Astrocyte (in vitro differentiated cells and primary cell): ENCODE data around the gene ATP8B1. TPM values are rescaled to one million over a fixed set of nuclear protein-coding genes. Genes with fewer than 3 reads are reported as not detected.

Experiments used
- DNase-seq: peaks from one replicate; pipeline ENCODE4 v3.0.0-alpha.2; 2010; ENCODE audit warnings: low read depth
- FAIRE-seq: peaks from 2 replicates; lab custom pipeline; 2011; peaks lifted over from hg19 to GRCh38; lab: Jason Lieb, UNC
- H2AFZ ChIP-seq: 2 replicates; pipeline ENCODE4 v1.6.0; 2012; ENCODE audit warnings: low read depth, low read length, inconsistent platforms
- H3K27ac ChIP-seq: 2 replicates; pipeline ENCODE4 v1.5.1; 2011; ENCODE audit warnings: low read depth, low read length, inconsistent platforms
- H3K27me3 ChIP-seq: 2 replicates; pipeline ENCODE4 v1.6.0; 2011; ENCODE audit warnings: low read length, inconsistent platforms; ENCODE audit not compliant: insufficient read depth
- H3K36me3 ChIP-seq: 2 replicates; pipeline ENCODE4 v1.5.1; 2011; ENCODE audit warnings: low read length, inconsistent platforms; ENCODE audit not compliant: insufficient read depth
- H3K4me1 ChIP-seq: 2 replicates; pipeline ENCODE4 v1.5.1; 2011; ENCODE audit warnings: low read length, inconsistent platforms; ENCODE audit not compliant: insufficient read depth
- H3K4me2 ChIP-seq: 2 replicates; pipeline ENCODE4 v1.6.0; 2012; ENCODE audit warnings: low read length, inconsistent platforms
- H3K4me3 ChIP-seq: 2 replicates; pipeline ENCODE4 v1.5.1; 2011; ENCODE audit warnings: low read depth, mild to moderate bottlenecking, low read length, inconsistent platforms; ENCODE audit not compliant: insufficient read depth
- H3K79me2 ChIP-seq: 2 replicates; pipeline ENCODE4 v1.6.0; 2012; ENCODE audit warnings: mild to moderate bottlenecking, low read length, inconsistent platforms; ENCODE audit not compliant: insufficient read depth
- H3K9ac ChIP-seq: 2 replicates; pipeline ENCODE4 v1.6.0; 2012; ENCODE audit warnings: mild to moderate bottlenecking, low read length, inconsistent platforms
- H3K9me3 ChIP-seq: 2 replicates; pipeline ENCODE4 v1.5.1; 2012; ENCODE audit warnings: low read depth, mild to moderate bottlenecking, low read length, inconsistent platforms; ENCODE audit not compliant: insufficient read depth
- H4K20me1 ChIP-seq: 2 replicates; pipeline ENCODE4 v1.6.0; 2012; ENCODE audit warnings: low read length, inconsistent platforms; ENCODE audit not compliant: insufficient read depth
- H3K27ac Mint-ChIP-seq: one replicate; pipeline ENCODE4 v1.8.0; 2021; ENCODE audit warnings: mild to moderate bottlenecking, mixed read lengths; ENCODE audit not compliant: unreplicated experiment
- H3K27me3 Mint-ChIP-seq: one replicate; pipeline ENCODE4 v1.8.0; 2021; ENCODE audit warnings: low read depth, mixed read lengths; ENCODE audit not compliant: unreplicated experiment
- H3K36me3 Mint-ChIP-seq: one replicate; pipeline ENCODE4 v1.8.0; 2021; ENCODE audit warnings: low read depth, mixed read lengths; ENCODE audit not compliant: unreplicated experiment
- H3K4me1 Mint-ChIP-seq: one replicate; pipeline ENCODE4 v1.8.0; 2021; ENCODE audit warnings: low read depth, mixed read lengths; ENCODE audit not compliant: unreplicated experiment
- H3K4me3 Mint-ChIP-seq: one replicate; pipeline ENCODE4 v1.8.0; 2021; ENCODE audit warnings: mild to moderate bottlenecking, moderate library complexity, mixed read lengths; ENCODE audit not compliant: unreplicated experiment
- H3K9me3 Mint-ChIP-seq: one replicate; pipeline ENCODE4 v1.8.0; 2021; ENCODE audit warnings: mild to moderate bottlenecking, mixed read lengths; ENCODE audit not compliant: unreplicated experiment
- CTCF ChIP-seq: IDR thresholded peaks from 2 replicates; pipeline ENCODE4 v1.5.1; 2011; ENCODE audit warnings: low read depth, mild to moderate bottlenecking, inconsistent platforms, low read length, moderate library complexity; ENCODE audit not compliant: insufficient read depth
- EZH2 ChIP-seq: IDR thresholded peaks from 2 replicates; pipeline ENCODE4 v1.6.1; 2012; ENCODE audit warnings: mild to moderate bottlenecking, low read length, inconsistent platforms; ENCODE audit not compliant: insufficient read depth
- total RNA-seq: library from RNA; stranded (reverse); gene quantifications from 2 replicates; pipeline ENCODE4 v1.2.1, GENCODE V29; 2021

The ATP8B1 gene
- total RNA-seq, 1 donor from 2014 or later = 10.4 TPM

- Histone ChIP-seq H3K9me3 (no peaks in the 10 kb centered on the region), H3K4me2 (no peak overlapping the region), H4K20me1 (no peaks in the 10 kb centered on the region), H3K27me3 (no peaks in the 10 kb centered on the region), H3K36me3 (peaks cover 40% of the 10 kb centered on the region), H3K79me2 (peaks cover 6% of the 10 kb centered on the region), H2AFZ (no peak overlapping the region), H3K27ac (no peak overlapping the region), H3K9ac (no peak overlapping the region), H3K4me1 (peaks cover 13% of the 10 kb centered on the region), H3K4me3 (no peak overlapping the region)
- no peaks in the 10 kb centered on the region for H3K27me3 Mint-ChIP-seq
- FAIRE-seq = no peak
- H3K27ac Mint-ChIP-seq = no peak overlapping the region
- DNase-seq = no peak
- no peaks in the 10 kb centered on the region for H3K9me3 Mint-ChIP-seq
- no peak overlapping the region for H3K4me3 Mint-ChIP-seq
- peaks cover 18% of the 10 kb centered on the region for H3K4me1 Mint-ChIP-seq
- H3K36me3 Mint-ChIP-seq = peaks cover 8% of the 10 kb centered on the region
- no peak for TF ChIP-seq CTCF
- no peak for TF ChIP-seq EZH2
Observed at GRCh38 chr18:57696271-57696670, 106.8 kb downstream of the ATP8B1 start.

DNA sequence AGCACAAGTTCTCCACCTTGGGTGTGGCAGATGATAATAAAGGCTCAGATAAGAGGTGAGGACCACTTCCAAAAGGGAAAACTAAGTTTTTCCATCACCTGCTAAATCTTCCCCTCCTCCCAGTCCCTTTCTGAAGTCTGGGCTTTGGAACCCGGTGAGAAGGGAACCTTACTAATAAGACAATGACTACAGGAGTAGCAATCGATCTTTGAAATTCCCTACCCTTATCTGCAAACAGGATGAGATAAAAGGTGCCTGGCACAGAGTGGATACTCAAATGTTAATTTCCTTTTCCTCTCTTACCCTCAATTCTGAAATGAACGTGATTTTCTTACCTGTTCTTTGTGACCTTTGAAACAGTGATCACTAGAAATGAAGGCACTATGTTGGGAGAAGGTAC lies 111.8 kb downstream of the ATP8B1 start:
- H2AFZ ChIP-seq = no peak overlapping the region
- H3K4me1 ChIP-seq = peaks cover 4% of the 10 kb centered on the region
- no peaks in the 10 kb centered on the region for H3K27me3 ChIP-seq
- Mint-ChIP-seq H3K9me3 (no peaks in the 10 kb centered on the region), H3K27ac (no peak overlapping the region), H3K4me3 (no peak overlapping the region), H3K27me3 (no peaks in the 10 kb centered on the region), H3K36me3 (peaks cover 9% of the 10 kb centered on the region), H3K4me1 (peaks cover 11% of the 10 kb centered on the region)
- TF ChIP-seq EZH2 = no peak
- DNase-seq = no peak
- no peak for FAIRE-seq
- no peak overlapping the region for H3K4me3 ChIP-seq
- peaks cover 57% of the 10 kb centered on the region for H3K36me3 ChIP-seq
- no peak overlapping the region for H3K27ac ChIP-seq
- no peaks in the 10 kb centered on the region for H3K9me3 ChIP-seq
- no peak overlapping the region for H3K4me2 ChIP-seq
- peaks cover 7% of the 10 kb centered on the region for H3K79me2 ChIP-seq
- peaks cover 15% of the 10 kb centered on the region for H4K20me1 ChIP-seq
- no peak overlapping the region for H3K9ac ChIP-seq

- H3K4me3 ChIP-seq = no peak overlapping the region
- Mint-ChIP-seq H3K27me3 (no peaks in the 10 kb centered on the region), H3K4me3 (no peak overlapping the region), H3K9me3 (no peaks in the 10 kb centered on the region), H3K27ac (no peak overlapping the region), H3K36me3 (peaks cover 12% of the 10 kb centered on the region), H3K4me1 (no peaks in the 10 kb centered on the region)
- H3K4me1 ChIP-seq = no peaks in the 10 kb centered on the region
- H2AFZ ChIP-seq = no peak overlapping the region
- DNase-seq = no peak
- H4K20me1 ChIP-seq = peaks cover 22% of the 10 kb centered on the region
- no peak overlapping the region for H3K9ac ChIP-seq
- no peak overlapping the region for H3K27ac ChIP-seq
- no peaks in the 10 kb centered on the region for H3K9me3 ChIP-seq
- peaks cover 7% of the 10 kb centered on the region for H3K79me2 ChIP-seq
- no peaks in the 10 kb centered on the region for H3K27me3 ChIP-seq
- no peak overlapping the region for H3K4me2 ChIP-seq
- H3K36me3 ChIP-seq = peaks cover 69% of the 10 kb centered on the region
- no peak for FAIRE-seq
- no peak for TF ChIP-seq EZH2
Observed at GRCh38 chr18:57687970-57688369, 115.1 kb downstream of the ATP8B1 start.

DNA sequence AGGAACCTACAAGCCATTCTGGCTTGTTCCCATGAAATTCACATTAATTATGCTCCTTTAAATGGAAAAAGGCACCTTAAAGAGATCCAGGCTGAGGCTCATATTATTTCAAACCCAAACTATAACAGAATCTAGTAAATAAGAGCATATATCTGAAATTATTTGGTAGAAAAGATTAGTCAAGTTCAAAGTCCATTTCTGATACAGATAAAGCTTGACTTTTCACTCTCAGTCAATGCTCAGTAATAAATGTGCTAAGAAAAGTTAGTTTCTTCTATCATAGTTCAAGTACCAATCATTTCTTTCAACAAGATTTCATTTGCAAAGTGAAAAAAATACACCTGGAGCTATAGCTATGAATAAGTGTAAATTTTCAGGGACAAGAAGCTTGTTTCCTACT lies 119.6 kb downstream of the ATP8B1 start:
- Mint-ChIP-seq H3K4me3 (no peak overlapping the region), H3K36me3 (peaks cover 14% of the 10 kb centered on the region), H3K4me1 (no peaks in the 10 kb centered on the region), H3K27ac (no peak overlapping the region), H3K9me3 (no peaks in the 10 kb centered on the region), H3K27me3 (no peaks in the 10 kb centered on the region)
- H3K36me3 ChIP-seq = peaks cover 48% of the 10 kb centered on the region
- H3K9ac ChIP-seq = no peak overlapping the region
- no peak overlapping the region for H3K4me3 ChIP-seq
- no peaks in the 10 kb centered on the region for H3K27me3 ChIP-seq
- H3K9me3 ChIP-seq = no peaks in the 10 kb centered on the region
- FAIRE-seq (no peak), DNase-seq (no peak)
- no peak overlapping the region for H3K27ac ChIP-seq
- no peaks in the 10 kb centered on the region for H3K4me1 ChIP-seq
- H2AFZ ChIP-seq = no peak overlapping the region
- no peak overlapping the region for H3K4me2 ChIP-seq
- peaks cover 20% of the 10 kb centered on the region for H4K20me1 ChIP-seq
- peaks cover 9% of the 10 kb centered on the region for H3K79me2 ChIP-seq
- TF ChIP-seq EZH2 (no peak), CTCF (no peak)
